IPS DF 4.7 (cell line): ENCODE measurements around the gene SCG3.
A peak's percentile ranks its signal among the peaks of the same experiment; 100 is the strongest.

Source experiments
- DNase-seq: peaks from one replicate; pipeline ENCODE4 v3.0.0-alpha.2; 2013; ENCODE audit warnings: low spot score; ENCODE audit errors: extremely low read depth

The SCG3 gene

GRCh38 chr15:51726302-51727073 lies 45.2 kb downstream of the SCG3 start:
- peak; percentile 72 for DNase-seq

- no peak for DNase-seq
Observed at GRCh38 chr15:51727141-51727897, 46.0 kb downstream of the SCG3 start.

GRCh38 chr15:51731549-51732267 lies 50.4 kb downstream of the SCG3 start:
- DNase-seq, result no peak

GRCh38 chr15:51732646-51733045 lies 51.3 kb downstream of the SCG3 start:
- DNase-seq, result no peak

GRCh38 chr15:51735228-51736010 lies 54.1 kb downstream of the SCG3 start:
- DNase-seq, result no peak

- no peak for DNase-seq
Observed at GRCh38 chr15:51736069-51736468, 54.8 kb downstream of the SCG3 start.

- DNase-seq, result no peak
Observed at GRCh38 chr15:51736751-51737521, 55.6 kb downstream of the SCG3 start.

- no peak for DNase-seq
Observed at GRCh38 chr15:51737522-51738305, 56.4 kb downstream of the SCG3 start, which contains the start of gene LYSMD2. Gene LYSMD2 (minus strand): TSS chr15:51737655. CDS start chr15:51737622, 33 bp downstream.

GRCh38 chr15:51738553-51738952 lies 57.2 kb downstream of the SCG3 start:
- no peak for DNase-seq

- no peak for DNase-seq
Observed at GRCh38 chr15:51739061-51739712, 57.9 kb downstream of the SCG3 start.

GRCh38 chr15:51749307-51749706 lies 68.0 kb downstream of the SCG3 start:
- no peak for DNase-seq

- no peak for DNase-seq
Observed at GRCh38 chr15:51750186-51750585, 68.9 kb downstream of the SCG3 start.

GRCh38 chr15:51750792-51751696 lies 69.7 kb downstream of the SCG3 start, which contains the start of gene TMOD2:
Gene TMOD2 (plus strand): TSS chr15:51751597. CDS start chr15:51766442, 14,845 bp downstream.
- no peak for DNase-seq

- no peak for DNase-seq
Observed at GRCh38 chr15:51751697-51752683, 70.7 kb downstream of the SCG3 start.

- no peak for DNase-seq
Observed at GRCh38 chr15:51752888-51753287, 71.6 kb downstream of the SCG3 start.

- DNase-seq, result no peak
Observed at GRCh38 chr15:51754267-51754666, 73.0 kb downstream of the SCG3 start.

- no peak for DNase-seq
Observed at GRCh38 chr15:51755790-51756189, 74.5 kb downstream of the SCG3 start.
